ENCODE results near the gene SYS1. TPM values are rescaled to one million over a fixed set of nuclear protein-coding genes. Genes with fewer than 3 reads are reported as not detected.

The SYS1 gene
- polyA plus RNA-seq, 2 donors = 8.4 to 16.5 TPM

- 59% methylated on average over 9 of the region's 9 CpGs for WGBS, 2 donors
- Histone ChIP-seq H3K4me3 (ENCODE audit: low read depth in 1 of 2, low read length in 2 of 2) (peak overlapping the region; percentile 41 to 53), H3K36me3 (ENCODE audit: control insufficient read depth in 2 of 2, insufficient read depth in 2 of 2, low read length in 1 of 2) (no peaks in the 10 kb centered on the region)
Observed at GRCh38 chr20:45374101-45374467, 11.1 kb downstream of the SYS1 start.

GRCh38 chr20:45374966-45375365 lies 12.0 kb downstream of the SYS1 start:
- Histone ChIP-seq H3K27ac (ENCODE audit: low read depth in 2 of 2, low read length in 1 of 2) (no peak overlapping the region), H3K4me1 (ENCODE audit: control insufficient read depth in 2 of 2, insufficient read depth in 2 of 2, low read length in 1 of 2) (peaks cover 0 to 3% of the 10 kb centered on the region in 2 donors), H3K36me3 (ENCODE audit: control insufficient read depth in 2 of 2, insufficient read depth in 2 of 2, low read length in 1 of 2) (no peaks in the 10 kb centered on the region), H3K4me3 (ENCODE audit: low read depth in 1 of 2, low read length in 2 of 2) (no peak overlapping the region), H3K27me3 (ENCODE audit: control insufficient read depth in 1 of 2, insufficient read depth in 2 of 2, low read length in 2 of 2) (no peaks in the 10 kb centered on the region), H3K9me3 (ENCODE audit: control insufficient read depth in 2 of 2, insufficient read depth in 1 of 2, low read depth in 1 of 2, low read length in 1 of 2) (no peaks in the 10 kb centered on the region)
- 95 to 97% methylated on average over 14 of the region's 14 CpGs for WGBS, 2 donors

More at GRCh38 chr20:45374101-45374467, 11.1 kb downstream of the SYS1 start:
- H3K27ac ChIP-seq (ENCODE audit: low read depth in 2 of 2, low read length in 1 of 2) = no peak overlapping the region
- H3K4me1 ChIP-seq (ENCODE audit: control insufficient read depth in 2 of 2, insufficient read depth in 2 of 2, low read length in 1 of 2) = peaks cover 0 to 3% of the 10 kb centered on the region in 2 donors
- H3K27me3 ChIP-seq (ENCODE audit: control insufficient read depth in 1 of 2, insufficient read depth in 2 of 2, low read length in 2 of 2) = no peaks in the 10 kb centered on the region
- no peaks in the 10 kb centered on the region for H3K9me3 ChIP-seq (ENCODE audit: control insufficient read depth in 2 of 2, insufficient read depth in 1 of 2, low read depth in 1 of 2, low read length in 1 of 2)

GRCh38 chr20:45377269-45377668 lies 14.3 kb downstream of the SYS1 start:
- Histone ChIP-seq H3K9me3 (ENCODE audit: control insufficient read depth in 2 of 2, insufficient read depth in 1 of 2, low read depth in 1 of 2, low read length in 1 of 2) (no peaks in the 10 kb centered on the region), H3K36me3 (ENCODE audit: control insufficient read depth in 2 of 2, insufficient read depth in 2 of 2, low read length in 1 of 2) (no peaks in the 10 kb centered on the region), H3K4me1 (ENCODE audit: control insufficient read depth in 2 of 2, insufficient read depth in 2 of 2, low read length in 1 of 2) (peaks cover 0 to 3% of the 10 kb centered on the region in 2 donors), H3K27me3 (ENCODE audit: control insufficient read depth in 1 of 2, insufficient read depth in 2 of 2, low read length in 2 of 2) (no peaks in the 10 kb centered on the region), H3K27ac (ENCODE audit: low read depth in 2 of 2, low read length in 1 of 2) (no peak overlapping the region), H3K4me3 (ENCODE audit: low read depth in 1 of 2, low read length in 2 of 2) (no peak overlapping the region)
- WGBS, 2 donors = 69% methylated on average over 11 of the region's 11 CpGs

GRCh38 chr20:45378191-45378590 lies 15.2 kb downstream of the SYS1 start, which contains the start of gene TP53TG5:
Gene TP53TG5, minus strand, starts transcription at chr20:45378325. Its CDS starts 89 bp downstream, at chr20:45378236.
- Histone ChIP-seq H3K9me3 (ENCODE audit: control insufficient read depth in 2 of 2, insufficient read depth in 1 of 2, low read depth in 1 of 2, low read length in 1 of 2) (no peaks in the 10 kb centered on the region), H3K27me3 (ENCODE audit: control insufficient read depth in 1 of 2, insufficient read depth in 2 of 2, low read length in 2 of 2) (no peaks in the 10 kb centered on the region), H3K4me3 (ENCODE audit: low read depth in 1 of 2, low read length in 2 of 2) (no peak within 1 kb of the TSS), H3K27ac (ENCODE audit: low read depth in 2 of 2, low read length in 1 of 2) (no peak within 1 kb of the TSS), H3K36me3 (ENCODE audit: control insufficient read depth in 2 of 2, insufficient read depth in 2 of 2, low read length in 1 of 2) (no peaks in the 10 kb centered on the region), H3K4me1 (ENCODE audit: control insufficient read depth in 2 of 2, insufficient read depth in 2 of 2, low read length in 1 of 2) (no peaks in the 10 kb centered on the region)
- 89 to 93% methylated on average over 1 of the region's 1 CpG for WGBS, 2 donors

GRCh38 chr20:45387274-45387673 lies 24.3 kb downstream of the SYS1 start:
- 84 to 88% methylated on average over 1 of the region's 1 CpG for WGBS, 2 donors
- Histone ChIP-seq H3K36me3 (ENCODE audit: control insufficient read depth in 2 of 2, insufficient read depth in 2 of 2, low read length in 1 of 2) (no peaks in the 10 kb centered on the region), H3K9me3 (ENCODE audit: control insufficient read depth in 2 of 2, insufficient read depth in 1 of 2, low read depth in 1 of 2, low read length in 1 of 2) (no peaks in the 10 kb centered on the region), H3K4me1 (ENCODE audit: control insufficient read depth in 2 of 2, insufficient read depth in 2 of 2, low read length in 1 of 2) (no peaks in the 10 kb centered on the region), H3K27me3 (ENCODE audit: control insufficient read depth in 1 of 2, insufficient read depth in 2 of 2, low read length in 2 of 2) (no peaks in the 10 kb centered on the region), H3K4me3 (ENCODE audit: low read depth in 1 of 2, low read length in 2 of 2) (no peak overlapping the region), H3K27ac (ENCODE audit: low read depth in 2 of 2, low read length in 1 of 2) (no peak overlapping the region)

GRCh38 chr20:45390931-45391330 lies 28.0 kb downstream of the SYS1 start:
- H3K27ac ChIP-seq (ENCODE audit: low read depth in 2 of 2, low read length in 1 of 2) = no peak overlapping the region
- WGBS, 2 donors = 91 to 93% methylated on average over 2 of the region's 2 CpGs
- H3K9me3 ChIP-seq (ENCODE audit: control insufficient read depth in 2 of 2, insufficient read depth in 1 of 2, low read depth in 1 of 2, low read length in 1 of 2) = no peaks in the 10 kb centered on the region
- H3K4me1 ChIP-seq (ENCODE audit: control insufficient read depth in 2 of 2, insufficient read depth in 2 of 2, low read length in 1 of 2) = no peaks in the 10 kb centered on the region
- no peak overlapping the region for H3K4me3 ChIP-seq (ENCODE audit: low read depth in 1 of 2, low read length in 2 of 2)
- H3K36me3 ChIP-seq (ENCODE audit: control insufficient read depth in 2 of 2, insufficient read depth in 2 of 2, low read length in 1 of 2) = no peaks in the 10 kb centered on the region
- H3K27me3 ChIP-seq (ENCODE audit: control insufficient read depth in 1 of 2, insufficient read depth in 2 of 2, low read length in 2 of 2) = no peaks in the 10 kb centered on the region

- no peak overlapping the region for H3K4me3 ChIP-seq (ENCODE audit: low read depth in 1 of 2, low read length in 2 of 2)
- H3K9me3 ChIP-seq (ENCODE audit: control insufficient read depth in 2 of 2, insufficient read depth in 1 of 2, low read depth in 1 of 2, low read length in 1 of 2) = no peaks in the 10 kb centered on the region
- H3K27ac ChIP-seq (ENCODE audit: low read depth in 2 of 2, low read length in 1 of 2) = no peak overlapping the region
- no peaks in the 10 kb centered on the region for H3K4me1 ChIP-seq (ENCODE audit: control insufficient read depth in 2 of 2, insufficient read depth in 2 of 2, low read length in 1 of 2)
- no peaks in the 10 kb centered on the region for H3K27me3 ChIP-seq (ENCODE audit: control insufficient read depth in 1 of 2, insufficient read depth in 2 of 2, low read length in 2 of 2)
- WGBS, 2 donors = 56 to 68% methylated on average over 2 of the region's 2 CpGs
- H3K36me3 ChIP-seq (ENCODE audit: control insufficient read depth in 2 of 2, insufficient read depth in 2 of 2, low read length in 1 of 2) = no peaks in the 10 kb centered on the region
Observed at GRCh38 chr20:45391559-45391958, 28.6 kb downstream of the SYS1 start.

GRCh38 chr20:45392733-45393132 lies 29.8 kb downstream of the SYS1 start:
- WGBS, 2 donors = 82 to 90% methylated on average over 3 of the region's 3 CpGs
- H3K27me3 ChIP-seq (ENCODE audit: control insufficient read depth in 1 of 2, insufficient read depth in 2 of 2, low read length in 2 of 2) = no peaks in the 10 kb centered on the region

GRCh38 chr20:45394221-45395113 lies 31.5 kb downstream of the SYS1 start:
- no peaks in the 10 kb centered on the region for H3K27me3 ChIP-seq (ENCODE audit: control insufficient read depth in 1 of 2, insufficient read depth in 2 of 2, low read length in 2 of 2)
- H3K4me1 ChIP-seq (ENCODE audit: control insufficient read depth in 2 of 2, insufficient read depth in 2 of 2, low read length in 1 of 2) = no peaks in the 10 kb centered on the region
- no peaks in the 10 kb centered on the region for H3K36me3 ChIP-seq (ENCODE audit: control insufficient read depth in 2 of 2, insufficient read depth in 2 of 2, low read length in 1 of 2)
- H3K9me3 ChIP-seq (ENCODE audit: control insufficient read depth in 2 of 2, insufficient read depth in 1 of 2, low read depth in 1 of 2, low read length in 1 of 2) = peaks cover 0 to 2% of the 10 kb centered on the region in 2 donors
- no peak overlapping the region for H3K27ac ChIP-seq (ENCODE audit: low read depth in 2 of 2, low read length in 1 of 2)
- 83 to 84% methylated on average over 21 of the region's 21 CpGs for WGBS, 2 donors
- no peak overlapping the region for H3K4me3 ChIP-seq (ENCODE audit: low read depth in 1 of 2, low read length in 2 of 2)

More at GRCh38 chr20:45392733-45393132, 29.8 kb downstream of the SYS1 start:
- Histone ChIP-seq H3K36me3 (ENCODE audit: control insufficient read depth in 2 of 2, insufficient read depth in 2 of 2, low read length in 1 of 2) (no peaks in the 10 kb centered on the region), H3K4me3 (ENCODE audit: low read depth in 1 of 2, low read length in 2 of 2) (no peak overlapping the region), H3K9me3 (ENCODE audit: control insufficient read depth in 2 of 2, insufficient read depth in 1 of 2, low read depth in 1 of 2, low read length in 1 of 2) (no peaks in the 10 kb centered on the region), H3K27ac (ENCODE audit: low read depth in 2 of 2, low read length in 1 of 2) (no peak overlapping the region), H3K4me1 (ENCODE audit: control insufficient read depth in 2 of 2, insufficient read depth in 2 of 2, low read length in 1 of 2) (no peaks in the 10 kb centered on the region)

- 89 to 95% methylated on average over 7 of the region's 7 CpGs for WGBS, 2 donors
- Histone ChIP-seq H3K9me3 (ENCODE audit: control insufficient read depth in 2 of 2, insufficient read depth in 1 of 2, low read depth in 1 of 2, low read length in 1 of 2) (peaks cover 0 to 2% of the 10 kb centered on the region in 2 donors), H3K27me3 (ENCODE audit: control insufficient read depth in 1 of 2, insufficient read depth in 2 of 2, low read length in 2 of 2) (no peaks in the 10 kb centered on the region), H3K36me3 (ENCODE audit: control insufficient read depth in 2 of 2, insufficient read depth in 2 of 2, low read length in 1 of 2) (no peaks in the 10 kb centered on the region), H3K4me3 (ENCODE audit: low read depth in 1 of 2, low read length in 2 of 2) (no peak overlapping the region), H3K4me1 (ENCODE audit: control insufficient read depth in 2 of 2, insufficient read depth in 2 of 2, low read length in 1 of 2) (no peaks in the 10 kb centered on the region), H3K27ac (ENCODE audit: low read depth in 2 of 2, low read length in 1 of 2) (no peak overlapping the region)
Observed at GRCh38 chr20:45395114-45395415, 32.1 kb downstream of the SYS1 start.
